HG03439 (cell line): ENCODE results near the gene PCLO.
"Not testable (repeated sequence)": the region's sequence is repeated elsewhere in the genome, so short reads cannot be mapped to it uniquely, and the experiment has no call there.

Experiments
- ATAC-seq: cut with Tn5 transposase; IDR thresholded peaks from one replicate; pipeline ENCODE4 v1.9.1; 2021; ENCODE audit warnings: mild to moderate bottlenecking, moderate library complexity; ENCODE audit not compliant: unreplicated experiment

PCLO gene

GRCh38 chr7:83130623-83131545 lies 31.8 kb downstream of the PCLO start:
- no peak for ATAC-seq

GRCh38 chr7:83130191-83130590 lies 32.5 kb downstream of the PCLO start:
- ATAC-seq = no peak

GRCh38 chr7:83119494-83119893 lies 43.2 kb downstream of the PCLO start:
- ATAC-seq = no peak

- no peak for ATAC-seq
Measured at GRCh38 chr7:83119026-83119382, 43.7 kb downstream of the PCLO start.

GRCh38 chr7:83118347-83119025 lies 44.2 kb downstream of the PCLO start:
- no peak for ATAC-seq

- no peak for ATAC-seq
Measured at GRCh38 chr7:83117466-83117865, 45.2 kb downstream of the PCLO start.

GRCh38 chr7:83111391-83111790 lies 51.3 kb downstream of the PCLO start:
- no peak for ATAC-seq

- no peak for ATAC-seq
Measured at GRCh38 chr7:83109352-83109751, 53.3 kb downstream of the PCLO start.

GRCh38 chr7:83105948-83106347 lies 56.7 kb downstream of the PCLO start:
- no peak for ATAC-seq

GRCh38 chr7:83105063-83105462 lies 57.6 kb downstream of the PCLO start:
- ATAC-seq = no peak

GRCh38 chr7:83101530-83101929 lies 61.2 kb downstream of the PCLO start:
- ATAC-seq = no peak

- no peak for ATAC-seq
Measured at GRCh38 chr7:83096065-83096580, 66.6 kb downstream of the PCLO start.

- ATAC-seq = no peak
Measured at GRCh38 chr7:83085299-83085698, 77.4 kb downstream of the PCLO start.

- not testable (repeated sequence) for ATAC-seq
Measured at GRCh38 chr7:83079879-83080278, 82.8 kb downstream of the PCLO start.

GRCh38 chr7:83077328-83077727 lies 85.4 kb downstream of the PCLO start:
- no peak for ATAC-seq

- ATAC-seq = no peak
Measured at GRCh38 chr7:83072576-83073517, 89.8 kb downstream of the PCLO start.

GRCh38 chr7:83065714-83066113 lies 97.0 kb downstream of the PCLO start:
- ATAC-seq = no peak

- ATAC-seq = no peak
Measured at GRCh38 chr7:83060218-83060617, 102.5 kb downstream of the PCLO start.

GRCh38 chr7:83058667-83059066 lies 104.0 kb downstream of the PCLO start:
- no peak for ATAC-seq

- ATAC-seq = no peak
Measured at GRCh38 chr7:83055197-83055596, 107.5 kb downstream of the PCLO start.

GRCh38 chr7:83054472-83054871 lies 108.2 kb downstream of the PCLO start:
- ATAC-seq = no peak
